SK-N-SH treated with all-trans-retinoic acid at 6 μM for 48 hours (cell line): ENCODE results near the gene MYCT1.

ENCODE experiments used
- ATAC-seq: fragments of 200-7000 bp; cut with Tn5 transposase; 3 replicates; pipeline ENCODE4 v1.9.1; 2020; ENCODE audit warnings: mild to moderate bottlenecking, moderate library complexity
- ARNTL ChIP-seq: fragments of 450-650 bp; formaldehyde crosslinking; IDR thresholded peaks from 2 replicates; pipeline ENCODE4 v1.5.0; 2020; ENCODE audit warnings: low read depth, mild to moderate bottlenecking, moderate library complexity, borderline replicate concordance
- BACH2 ChIP-seq: fragments of 250-450 bp; sonication (Bioruptor Pico); IDR thresholded peaks from 2 replicates; pipeline ENCODE4 v1.9.0; 2021; ENCODE audit warnings: mild to moderate bottlenecking, borderline replicate concordance
- CREB5 ChIP-seq: fragments of 250-450 bp; sonication (Bioruptor Pico); IDR thresholded peaks from 2 replicates; pipeline ENCODE4 v1.5.1; 2020; ENCODE audit warnings: low read depth, mild to moderate bottlenecking, moderate library complexity
- CSRNP3 ChIP-seq: fragments of 250-450 bp; sonication (Bioruptor Pico); IDR thresholded peaks from 2 replicates; pipeline ENCODE4 v1.5.1; 2021; ENCODE audit warnings: mild to moderate bottlenecking, moderate library complexity
- ESRRG ChIP-seq: fragments of 250-450 bp; sonication (Bioruptor Pico); IDR thresholded peaks from 2 replicates; pipeline ENCODE4 v1.6.1; 2021; ENCODE audit warnings: mild to moderate bottlenecking
- GLIS3 ChIP-seq: fragments of 250-450 bp; sonication (Bioruptor Pico); IDR thresholded peaks from 2 replicates; pipeline ENCODE4 v1.5.0; 2020; ENCODE audit warnings: mild to moderate bottlenecking, moderate library complexity
- ISL1 ChIP-seq: fragments of 250-450 bp; sonication (Bioruptor Pico); IDR thresholded peaks from 2 replicates; pipeline ENCODE4 v2.1.2; 2022; ENCODE audit warnings: mild to moderate bottlenecking, moderate library complexity
- POU6F1 ChIP-seq: fragments of 250-450 bp; sonication (Bioruptor Pico); IDR thresholded peaks from 2 replicates; pipeline ENCODE4 v1.8.0; 2021; ENCODE audit warnings: low read depth, mild to moderate bottlenecking, moderate library complexity, borderline replicate concordance
- PPARA ChIP-seq: fragments of 250-450 bp; sonication (Bioruptor Pico); IDR thresholded peaks from 2 replicates; pipeline ENCODE4 v1.5.0; 2020; ENCODE audit warnings: mild to moderate bottlenecking, borderline replicate concordance
- RARB ChIP-seq: fragments of 250-450 bp; sonication (Bioruptor Pico); IDR thresholded peaks from 2 replicates; pipeline ENCODE4 v1.8.0; 2021; ENCODE audit warnings: mild to moderate bottlenecking, moderate library complexity
- SNAI2 ChIP-seq: fragments of 250-450 bp; sonication (Bioruptor Pico); IDR thresholded peaks from 2 replicates; pipeline ENCODE4 v1.5.0; 2020; ENCODE audit warnings: mild to moderate bottlenecking, moderate library complexity
- TOX ChIP-seq: fragments of 250-450 bp; sonication (Bioruptor Pico); IDR thresholded peaks from 2 replicates; pipeline ENCODE4 v1.8.0; 2021; ENCODE audit warnings: mild to moderate bottlenecking, moderate library complexity, borderline replicate concordance
- TSHZ2 ChIP-seq: fragments of 250-450 bp; sonication (Bioruptor Pico); IDR thresholded peaks from 2 replicates; pipeline ENCODE4 v1.5.0; 2020; ENCODE audit warnings: mild to moderate bottlenecking, moderate library complexity
- ZC3H10 ChIP-seq: fragments of 250-450 bp; sonication (Bioruptor Pico); IDR thresholded peaks from 2 replicates; pipeline ENCODE4 v1.5.1; 2021; ENCODE audit warnings: mild to moderate bottlenecking, moderate library complexity
- ZFP3 ChIP-seq: fragments of 250-450 bp; sonication (Bioruptor Pico); IDR thresholded peaks from 2 replicates; pipeline ENCODE4 v1.5.0; 2020; ENCODE audit warnings: mild to moderate bottlenecking, moderate library complexity
- ZFP30 ChIP-seq: fragments of 450-650 bp; formaldehyde crosslinking; IDR thresholded peaks from 2 replicates; pipeline ENCODE4 v1.5.0; 2022; ENCODE audit warnings: mild to moderate bottlenecking, moderate library complexity
- ZNF565 ChIP-seq: fragments of 450-650 bp; formaldehyde crosslinking; conservative IDR thresholded peaks from 2 replicates; pipeline ENCODE4 v1.5.0; 2020; ENCODE audit warnings: low read depth, mild to moderate bottlenecking, moderate library complexity
- ZNF70 ChIP-seq: fragments of 450-650 bp; formaldehyde crosslinking; IDR thresholded peaks from 2 replicates; pipeline ENCODE4 v1.5.0; 2020; ENCODE audit warnings: mild to moderate bottlenecking, moderate library complexity
- ZNF8 ChIP-seq: fragments of 450-650 bp; formaldehyde crosslinking; IDR thresholded peaks from 2 replicates; pipeline ENCODE4 v1.5.0; 2020; ENCODE audit warnings: mild to moderate bottlenecking, moderate library complexity

The MYCT1 gene

GRCh38 chr6:152705327-152705726, 7.6 kb downstream of the MYCT1 start:
- ATAC-seq, result peak; percentile 77
- TF ChIP-seq TSHZ2 (CRISPR knock-in tag), result no peak
- TF ChIP-seq ZFP3 (CRISPR knock-in tag), result no peak

- ATAC-seq, result no peak
- no peak for TF ChIP-seq ZNF70 (CRISPR knock-in tag)
Observed at GRCh38 chr6:152716322-152716721, 18.6 kb downstream of the MYCT1 start.

- peak; percentile 17; the same call in 1 of the 2 replicates for TF ChIP-seq ISL1 (CRISPR knock-in tag)
- peak; percentile 17; the same call in 1 of the 2 replicates for TF ChIP-seq TOX
- TF ChIP-seq ESRRG (CRISPR knock-in tag), result no peak
- no peak; the same call in 2 of the 3 replicates for ATAC-seq
Observed at GRCh38 chr6:152720974-152721373, 23.3 kb downstream of the MYCT1 start.

GRCh38 chr6:152721956-152722355, 24.3 kb downstream of the MYCT1 start:
- no peak for TF ChIP-seq TOX
- TF ChIP-seq CREB5, result no peak
- TF ChIP-seq SNAI2 (CRISPR knock-in tag), result no peak
- no peak for TF ChIP-seq ZNF565 (CRISPR knock-in tag)
- TF ChIP-seq ZFP3 (CRISPR knock-in tag), result no peak
- no peak for TF ChIP-seq ZFP30 (CRISPR knock-in tag)
- TF ChIP-seq CSRNP3, result no peak
- TF ChIP-seq RARB (CRISPR knock-in tag), result no peak
- no peak for TF ChIP-seq ZNF8 (CRISPR knock-in tag)
- no peak for TF ChIP-seq POU6F1
- ATAC-seq, result no peak

- peak; percentile 61; the same call in 2 of the 3 replicates for ATAC-seq
- TF ChIP-seq SNAI2 (CRISPR knock-in tag), result no peak
- no peak for TF ChIP-seq POU6F1
- no peak for TF ChIP-seq TSHZ2 (CRISPR knock-in tag)
- TF ChIP-seq ESRRG (CRISPR knock-in tag), result no peak
- no peak for TF ChIP-seq ARNTL
- TF ChIP-seq ZFP3 (CRISPR knock-in tag), result no peak
- no peak for TF ChIP-seq PPARA (CRISPR knock-in tag)
- TF ChIP-seq TOX, result no peak
- TF ChIP-seq GLIS3 (CRISPR knock-in tag), result no peak
- no peak for TF ChIP-seq CSRNP3
- TF ChIP-seq CREB5, result no peak
- TF ChIP-seq ZNF70 (CRISPR knock-in tag), result no peak
- no peak for TF ChIP-seq ZC3H10 (CRISPR knock-in tag)
- TF ChIP-seq ZFP30 (CRISPR knock-in tag), result no peak
- TF ChIP-seq BACH2 (CRISPR knock-in tag), result no peak
Observed at GRCh38 chr6:152723398-152723797, 25.7 kb downstream of the MYCT1 start.
